HepG2 (cell line): ENCODE data around the gene SLX4. TPM values are rescaled to one million over a fixed set of nuclear protein-coding genes. Genes with fewer than 3 reads are reported as not detected.

Experiments
- ARID3A ChIP-seq: IDR thresholded peaks from 2 replicates; pipeline ENCODE4 v1.6.1; 2012; ENCODE audit warnings: low read depth, low read length, improper control_type of control experiment
- ATF6 ChIP-seq: sonication (generic); formaldehyde crosslinking; conservative IDR thresholded peaks from 2 replicates; pipeline ENCODE4 v1.4.0; 2020; ENCODE audit warnings: missing genetic modification reagents
- CEBPG ChIP-seq: IDR thresholded peaks from 2 replicates; pipeline ENCODE4 v1.6.1; 2016
- ESRRA ChIP-seq: sonication (generic); formaldehyde crosslinking; IDR thresholded peaks from 2 replicates; pipeline ENCODE4 v1.5.1; 2020; ENCODE audit warnings: mild to moderate bottlenecking, low read depth, missing genetic modification reagents
- HIVEP1 ChIP-seq: sonication (generic); formaldehyde crosslinking; IDR thresholded peaks from 2 replicates; pipeline ENCODE4 v1.4.0; 2020; ENCODE audit warnings: mild to moderate bottlenecking, missing genetic modification reagents
- IKZF1 ChIP-seq: fragments of 450-650 bp; IDR thresholded peaks from 2 replicates; pipeline ENCODE4 v1.7.1; 2016
- JUNB ChIP-seq: sonication (generic); formaldehyde crosslinking; IDR thresholded peaks from 2 replicates; pipeline ENCODE4 v1.8.0; 2022; ENCODE audit warnings: missing genetic modification reagents, mild to moderate bottlenecking, borderline replicate concordance
- MTA3 ChIP-seq: sonication (generic); formaldehyde crosslinking; IDR thresholded peaks from 2 replicates; pipeline ENCODE4 v1.4.0; 2020; ENCODE audit warnings: missing genetic modification reagents
- MXD3 ChIP-seq: IDR thresholded peaks from 2 replicates; pipeline ENCODE4 v1.6.1; 2016; ENCODE audit warnings: mild to moderate bottlenecking, missing biosample characterization, missing genetic modification reagents
- MZF1 ChIP-seq: sonication (generic); formaldehyde crosslinking; IDR thresholded peaks from 2 replicates; pipeline ENCODE4 v1.8.1; 2023; ENCODE audit warnings: mild to moderate bottlenecking, missing genetic modification reagents, borderline replicate concordance
- PHF20 ChIP-seq: sonication (generic); formaldehyde crosslinking; IDR thresholded peaks from 2 replicates; pipeline ENCODE4 v1.5.0; 2020; ENCODE audit warnings: mild to moderate bottlenecking, missing genetic modification reagents
- SRSF1 ChIP-seq: fragments of 200-400 bp; formaldehyde crosslinking; optimal IDR thresholded peaks from 2 replicates; pipeline ENCODE3; 2017; ENCODE audit warnings: mild to moderate bottlenecking, low read depth, low read length, moderate library complexity
- XBP1 ChIP-seq: sonication (generic); formaldehyde crosslinking; IDR thresholded peaks from 2 replicates; pipeline ENCODE4 v1.5.0; 2020; ENCODE audit warnings: missing genetic modification reagents
- ZFP36L1 ChIP-seq: sonication (generic); formaldehyde crosslinking; IDR thresholded peaks from 2 replicates; pipeline ENCODE4 v1.8.0; 2022; ENCODE audit warnings: mild to moderate bottlenecking, missing genetic modification reagents, moderate library complexity
- ZNF256 ChIP-seq: sonication (generic); formaldehyde crosslinking; conservative IDR thresholded peaks from 2 replicates; pipeline ENCODE4 v1.4.0; 2020; ENCODE audit warnings: missing genetic modification reagents
- ZNF263 ChIP-seq: sonication (generic); formaldehyde crosslinking; IDR thresholded peaks from 2 replicates; pipeline ENCODE4 v1.4.0; 2020; ENCODE audit warnings: missing genetic modification reagents
- ZNF550 ChIP-seq: sonication (generic); formaldehyde crosslinking; IDR thresholded peaks from 2 replicates; pipeline ENCODE4 v1.4.0; 2020; ENCODE audit warnings: mild to moderate bottlenecking, missing genetic modification reagents, borderline replicate concordance
- polyA plus RNA-seq, 8 experiments: library from polyadenylated mRNA; depleted of rRNA in 3 of 8; stranded (reverse) in 7 of 8; unstranded in 1 of 8; fragments of >200 nt; fragmentation: Illumina TruSeq in 4 of 8; extraction: Trizol in 4 of 8; gene quantifications; 2 replicates each; pipeline versions ENCODE4 v1.2.1 to v1.2.3, GENCODE V29; 2011 to 2016; ENCODE audit warnings: low read depth in 4 of 8, missing spikeins in 1 of 8, mixed read lengths in 1 of 8; ENCODE audit not compliant: insufficient read depth in 1 of 8
- total RNA-seq, 5 experiments: library from RNA; depleted of rRNA; stranded (reverse); fragments of >200 nt; fragmentation: Illumina TruSeq; extraction: Trizol; gene quantifications; 2 replicates each; pipeline ENCODE4 v1.2.3, GENCODE V29; 2016; ENCODE audit warnings: low read depth in 1 of 5
- TF ChIP-seq, protein P1 (sequence below): sonication (generic); formaldehyde crosslinking; IDR thresholded peaks from 2 replicates; pipeline ENCODE4 v1.8.1; 2023; ENCODE audit warnings: missing genetic modification reagents, inconsistent platforms, borderline replicate concordance
- TF ChIP-seq, protein P2 (sequence below): sonication (generic); formaldehyde crosslinking; IDR thresholded peaks from 2 replicates; pipeline ENCODE4 v1.9.0; 2021; ENCODE audit warnings: missing genetic modification reagents, borderline replicate concordance
- TF ChIP-seq, protein P3 (sequence below): sonication (generic); formaldehyde crosslinking; IDR thresholded peaks from 2 replicates; pipeline ENCODE4 v1.4.0; 2020; ENCODE audit warnings: missing genetic modification reagents

Gene SLX4
- total and polyA plus RNA-seq, 2 of the 13 experiments (the other 11 are each of a cell fraction or from before 2014, with no cell fraction given) = 1.1 to 3.6 TPM

DNA sequence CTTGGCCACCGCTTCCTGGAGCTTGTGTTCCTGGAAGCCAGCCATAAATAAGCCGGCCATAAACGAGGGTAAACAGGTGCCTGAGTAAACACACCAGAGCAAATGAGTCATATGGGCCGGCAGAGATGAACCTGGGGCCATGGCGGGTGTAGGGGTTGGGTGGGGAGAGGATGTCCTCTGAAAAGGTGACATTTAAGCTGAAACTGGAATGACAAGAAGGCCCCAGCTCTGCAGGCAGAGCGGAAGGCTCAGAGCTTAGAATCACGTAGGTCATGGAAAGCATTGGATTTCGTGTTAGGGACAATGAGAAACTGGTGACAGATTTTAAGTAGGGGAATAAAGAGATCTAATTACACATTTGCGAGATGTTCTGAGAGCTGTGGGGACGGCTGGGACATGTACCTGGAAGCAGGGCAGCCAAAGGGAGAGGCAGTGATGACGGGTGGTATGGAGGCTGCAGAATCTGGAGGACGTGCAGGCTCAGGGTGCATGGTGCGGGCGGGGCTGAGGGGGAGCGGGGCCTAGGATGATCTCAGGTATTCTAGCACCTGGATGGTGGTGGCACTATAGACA is 35.0 kb upstream of the SLX4 start (continued):
- no peak for TF ChIP-seq XBP1
- TF ChIP-seq ARID3A = no peak
- no peak for TF ChIP-seq ATF6 (CRISPR knock-in tag)
- TF ChIP-seq, protein P1, sequence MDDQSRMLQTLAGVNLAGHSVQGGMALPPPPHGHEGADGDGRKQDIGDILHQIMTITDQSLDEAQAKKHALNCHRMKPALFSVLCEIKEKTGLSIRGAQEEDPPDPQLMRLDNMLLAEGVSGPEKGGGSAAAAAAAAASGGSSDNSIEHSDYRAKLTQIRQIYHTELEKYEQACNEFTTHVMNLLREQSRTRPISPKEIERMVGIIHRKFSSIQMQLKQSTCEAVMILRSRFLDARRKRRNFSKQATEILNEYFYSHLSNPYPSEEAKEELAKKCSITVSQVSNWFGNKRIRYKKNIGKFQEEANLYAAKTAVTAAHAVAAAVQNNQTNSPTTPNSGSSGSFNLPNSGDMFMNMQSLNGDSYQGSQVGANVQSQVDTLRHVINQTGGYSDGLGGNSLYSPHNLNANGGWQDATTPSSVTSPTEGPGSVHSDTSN (CRISPR knock-in tag) = no peak
- TF ChIP-seq HIVEP1 (CRISPR knock-in tag) = no peak
- TF ChIP-seq, protein P2, sequence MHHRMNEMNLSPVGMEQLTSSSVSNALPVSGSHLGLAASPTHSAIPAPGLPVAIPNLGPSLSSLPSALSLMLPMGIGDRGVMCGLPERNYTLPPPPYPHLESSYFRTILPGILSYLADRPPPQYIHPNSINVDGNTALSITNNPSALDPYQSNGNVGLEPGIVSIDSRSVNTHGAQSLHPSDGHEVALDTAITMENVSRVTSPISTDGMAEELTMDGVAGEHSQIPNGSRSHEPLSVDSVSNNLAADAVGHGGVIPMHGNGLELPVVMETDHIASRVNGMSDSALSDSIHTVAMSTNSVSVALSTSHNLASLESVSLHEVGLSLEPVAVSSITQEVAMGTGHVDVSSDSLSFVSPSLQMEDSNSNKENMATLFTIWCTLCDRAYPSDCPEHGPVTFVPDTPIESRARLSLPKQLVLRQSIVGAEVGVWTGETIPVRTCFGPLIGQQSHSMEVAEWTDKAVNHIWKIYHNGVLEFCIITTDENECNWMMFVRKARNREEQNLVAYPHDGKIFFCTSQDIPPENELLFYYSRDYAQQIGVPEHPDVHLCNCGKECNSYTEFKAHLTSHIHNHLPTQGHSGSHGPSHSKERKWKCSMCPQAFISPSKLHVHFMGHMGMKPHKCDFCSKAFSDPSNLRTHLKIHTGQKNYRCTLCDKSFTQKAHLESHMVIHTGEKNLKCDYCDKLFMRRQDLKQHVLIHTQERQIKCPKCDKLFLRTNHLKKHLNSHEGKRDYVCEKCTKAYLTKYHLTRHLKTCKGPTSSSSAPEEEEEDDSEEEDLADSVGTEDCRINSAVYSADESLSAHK = no peak
- TF ChIP-seq ESRRA (CRISPR knock-in tag) = no peak
- TF ChIP-seq, protein P3, sequence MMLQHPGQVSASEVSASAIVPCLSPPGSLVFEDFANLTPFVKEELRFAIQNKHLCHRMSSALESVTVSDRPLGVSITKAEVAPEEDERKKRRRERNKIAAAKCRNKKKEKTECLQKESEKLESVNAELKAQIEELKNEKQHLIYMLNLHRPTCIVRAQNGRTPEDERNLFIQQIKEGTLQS (CRISPR knock-in tag) = 0 out of 2 replicates have a peak, but pooled peaks have one; percentile 39
- 0 out of 2 replicates have a peak, but pooled peaks have one; percentile 6 for TF ChIP-seq PHF20 (CRISPR knock-in tag)
- TF ChIP-seq ZNF256 (CRISPR knock-in tag) = no peak
- TF ChIP-seq MTA3 (CRISPR knock-in tag) = no peak
- no peak for TF ChIP-seq IKZF1
- TF ChIP-seq MXD3 (CRISPR knock-in tag) = no peak
- no peak for TF ChIP-seq ZNF263 (CRISPR knock-in tag)
- TF ChIP-seq MZF1 (CRISPR knock-in tag) = no peak
- TF ChIP-seq JUNB (CRISPR knock-in tag) = no peak
- TF ChIP-seq ZFP36L1 (CRISPR knock-in tag) = 0 out of 2 replicates have a peak, but pooled peaks have one; percentile 39
- TF ChIP-seq CEBPG (CRISPR knock-in tag) = no peak
- no peak for TF ChIP-seq ZNF550 (CRISPR knock-in tag)
- TF ChIP-seq SRSF1 = no peak
